GM12875 (cell line): ENCODE data around the gene SUMO3.
A peak's percentile ranks its signal among the peaks of the same experiment; 100 is the strongest.

Source experiments
- H3K4me3 ChIP-seq: one replicate; pipeline ENCODE4 v1.5.1; 2011; ENCODE audit warnings: low read depth, low read length, control low read depth
- CTCF ChIP-seq: IDR thresholded peaks from 2 replicates; pipeline ENCODE4 v1.5.1; 2011; ENCODE audit warnings: low read depth, mild to moderate bottlenecking, control low read depth, inconsistent platforms, low read length, moderate library complexity, borderline replicate concordance; ENCODE audit not compliant: insufficient read depth

SUMO3 gene

GRCh38 chr21:44828362-44829056 is 10.6 kb upstream of the SUMO3 start:
- no peak overlapping the region for H3K4me3 ChIP-seq
- no peak for TF ChIP-seq CTCF

GRCh38 chr21:44823179-44823660 is 5.4 kb upstream of the SUMO3 start:
- H3K4me3 ChIP-seq = no peak overlapping the region
- no peak for TF ChIP-seq CTCF

GRCh38 chr21:44822484-44823178 is 4.8 kb upstream of the SUMO3 start:
- no peak overlapping the region for H3K4me3 ChIP-seq
- TF ChIP-seq CTCF = no peak

- H3K4me3 ChIP-seq = no peak overlapping the region
- TF ChIP-seq CTCF = no peak
Measured at GRCh38 chr21:44820851-44821250, 3.0 kb upstream of the SUMO3 start.

GRCh38 chr21:44819283-44820243 is 1.7 kb upstream of the SUMO3 start:
- TF ChIP-seq CTCF = no peak
- H3K4me3 ChIP-seq = no peak overlapping the region

- peak overlapping the region; percentile 81 for H3K4me3 ChIP-seq
Measured at GRCh38 chr21:44818640-44819011, 764 bp upstream of the SUMO3 start.

More at GRCh38 chr21:44818640-44819011, 764 bp upstream of the SUMO3 start:
- TF ChIP-seq CTCF = no peak
